ENCODE results near the gene SSC4D. TPM values are rescaled to one million over a fixed set of nuclear protein-coding genes. Genes with fewer than 3 reads are reported as not detected.

SSC4D gene
- total RNA-seq, 1 experiment from 2014 or later, result 18.1 TPM

- TF ChIP-seq ZSCAN18 (CRISPR knock-in tag; IDR thresholded peaks at IDR 0.05), result no peak
- no peak for TF ChIP-seq FOXK1 (CRISPR knock-in tag; IDR thresholded peaks at IDR 0.05)
- TF ChIP-seq, protein P1, sequence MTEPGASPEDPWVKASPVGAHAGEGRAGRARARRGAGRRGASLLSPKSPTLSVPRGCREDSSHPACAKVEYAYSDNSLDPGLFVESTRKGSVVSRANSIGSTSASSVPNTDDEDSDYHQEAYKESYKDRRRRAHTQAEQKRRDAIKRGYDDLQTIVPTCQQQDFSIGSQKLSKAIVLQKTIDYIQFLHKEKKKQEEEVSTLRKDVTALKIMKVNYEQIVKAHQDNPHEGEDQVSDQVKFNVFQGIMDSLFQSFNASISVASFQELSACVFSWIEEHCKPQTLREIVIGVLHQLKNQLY (CRISPR knock-in tag; IDR thresholded peaks at IDR 0.05), result no peak
- no peak for TF ChIP-seq AFF4 (CRISPR knock-in tag; IDR thresholded peaks at IDR 0.05; ENCODE audit: borderline replicate concordance)
Measured at GRCh38 chr7:76430211-76430610, 20.7 kb upstream of the SSC4D start (continued).

- ATAC-seq, result peak; percentile 19
- no peaks in the 10 kb centered on the region for H3K36me3 Mint-ChIP-seq
- no peak overlapping the region for H3K4me3 Mint-ChIP-seq
- H3K27me3 Mint-ChIP-seq (ENCODE audit: low read depth), result no peaks in the 10 kb centered on the region; the same call in 1 of the 2 replicates
- ChIA-PET CTCF (interaction anchor here (0.6 kb wide), 1 partner anchor 130 kb away, joined by 4 read pairs; no protein-coding TSS in a partner anchor), POLR2A (no interaction called here)
- no peak overlapping the region for H3K27ac Mint-ChIP-seq
- DNase-seq (ENCODE audit: low spot score), result no peak
- peaks cover 17% of the 10 kb centered on the region for H3K4me1 Mint-ChIP-seq
- H3K9me3 Mint-ChIP-seq, result no peaks in the 10 kb centered on the region
- TF ChIP-seq KAT7 (CRISPR knock-in tag; IDR thresholded peaks at IDR 0.05; ENCODE audit: borderline replicate concordance) (no peak), PRRX2 (CRISPR knock-in tag; IDR thresholded peaks at IDR 0.05) (no peak), ETV6 (CRISPR knock-in tag; IDR thresholded peaks at IDR 0.05) (no peak), CBFB (CRISPR knock-in tag; IDR thresholded peaks at IDR 0.05; ENCODE audit: low read depth) (no peak), IRF2 (CRISPR knock-in tag; IDR thresholded peaks at IDR 0.05; ENCODE audit: borderline replicate concordance, low read depth) (no peak), ZSCAN18 (CRISPR knock-in tag; IDR thresholded peaks at IDR 0.05) (no peak), RORB (CRISPR knock-in tag; IDR thresholded peaks at IDR 0.05) (no peak), ELF4 (CRISPR knock-in tag; IDR thresholded peaks at IDR 0.05; ENCODE audit: low read depth) (no peak), FOXP1 (CRISPR knock-in tag; IDR thresholded peaks at IDR 0.05; ENCODE audit: borderline replicate concordance) (no peak), ZNF317 (CRISPR knock-in tag; IDR thresholded peaks at IDR 0.05; ENCODE audit: borderline replicate concordance, low read depth) (no peak), E2F4 (CRISPR knock-in tag; IDR thresholded peaks at IDR 0.05; ENCODE audit: borderline replicate concordance, low read depth) (no peak), USF2 (CRISPR knock-in tag; IDR thresholded peaks at IDR 0.05) (no peak), STAT6 (CRISPR knock-in tag; conservative IDR thresholded peaks at IDR 0.05; ENCODE audit: low read depth) (no peak)
- TF ChIP-seq, protein P2, sequence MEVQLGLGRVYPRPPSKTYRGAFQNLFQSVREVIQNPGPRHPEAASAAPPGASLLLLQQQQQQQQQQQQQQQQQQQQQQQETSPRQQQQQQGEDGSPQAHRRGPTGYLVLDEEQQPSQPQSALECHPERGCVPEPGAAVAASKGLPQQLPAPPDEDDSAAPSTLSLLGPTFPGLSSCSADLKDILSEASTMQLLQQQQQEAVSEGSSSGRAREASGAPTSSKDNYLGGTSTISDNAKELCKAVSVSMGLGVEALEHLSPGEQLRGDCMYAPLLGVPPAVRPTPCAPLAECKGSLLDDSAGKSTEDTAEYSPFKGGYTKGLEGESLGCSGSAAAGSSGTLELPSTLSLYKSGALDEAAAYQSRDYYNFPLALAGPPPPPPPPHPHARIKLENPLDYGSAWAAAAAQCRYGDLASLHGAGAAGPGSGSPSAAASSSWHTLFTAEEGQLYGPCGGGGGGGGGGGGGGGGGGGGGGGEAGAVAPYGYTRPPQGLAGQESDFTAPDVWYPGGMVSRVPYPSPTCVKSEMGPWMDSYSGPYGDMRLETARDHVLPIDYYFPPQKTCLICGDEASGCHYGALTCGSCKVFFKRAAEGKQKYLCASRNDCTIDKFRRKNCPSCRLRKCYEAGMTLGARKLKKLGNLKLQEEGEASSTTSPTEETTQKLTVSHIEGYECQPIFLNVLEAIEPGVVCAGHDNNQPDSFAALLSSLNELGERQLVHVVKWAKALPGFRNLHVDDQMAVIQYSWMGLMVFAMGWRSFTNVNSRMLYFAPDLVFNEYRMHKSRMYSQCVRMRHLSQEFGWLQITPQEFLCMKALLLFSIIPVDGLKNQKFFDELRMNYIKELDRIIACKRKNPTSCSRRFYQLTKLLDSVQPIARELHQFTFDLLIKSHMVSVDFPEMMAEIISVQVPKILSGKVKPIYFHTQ (CRISPR knock-in tag; IDR thresholded peaks at IDR 0.05), result no peak
Measured at GRCh38 chr7:76428868-76429805, 19.6 kb upstream of the SSC4D start.

All from WTC11 (cell line).